ENCODE results near the gene PDXP.

DNA sequence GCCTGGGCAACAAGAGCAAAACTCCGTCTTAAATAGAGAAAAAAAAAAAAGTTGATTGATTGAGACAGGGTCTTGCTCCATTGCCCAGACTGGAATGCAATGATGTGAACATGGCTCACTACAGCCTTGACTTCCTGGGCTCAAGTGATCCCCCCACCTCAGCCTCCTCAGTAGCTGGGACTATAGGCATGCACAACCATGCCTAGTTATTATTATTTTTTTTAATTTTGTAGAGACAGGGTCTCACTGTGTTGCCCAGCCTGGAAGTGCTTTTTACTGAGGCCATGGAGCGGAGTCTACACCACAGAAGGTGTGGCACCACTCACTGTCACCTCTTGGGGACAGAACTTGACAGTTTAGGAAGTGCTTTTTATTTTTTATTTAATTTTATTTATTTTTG, 56.1 kb downstream of the PDXP start:
- TF ChIP-seq EZH2 (optimal IDR thresholded peaks at IDR 0.05; ENCODE audit: low read depth, low read length) (no peak), CTCF (IDR thresholded peaks at IDR 0.05; ENCODE audit: low read length) (no peak), EZH2phosphoT487 (IDR thresholded peaks at IDR 0.05; ENCODE audit: low read length) (no peak)
